ENCODE measurements around the gene SPATA45.

Gene SPATA45

DNA sequence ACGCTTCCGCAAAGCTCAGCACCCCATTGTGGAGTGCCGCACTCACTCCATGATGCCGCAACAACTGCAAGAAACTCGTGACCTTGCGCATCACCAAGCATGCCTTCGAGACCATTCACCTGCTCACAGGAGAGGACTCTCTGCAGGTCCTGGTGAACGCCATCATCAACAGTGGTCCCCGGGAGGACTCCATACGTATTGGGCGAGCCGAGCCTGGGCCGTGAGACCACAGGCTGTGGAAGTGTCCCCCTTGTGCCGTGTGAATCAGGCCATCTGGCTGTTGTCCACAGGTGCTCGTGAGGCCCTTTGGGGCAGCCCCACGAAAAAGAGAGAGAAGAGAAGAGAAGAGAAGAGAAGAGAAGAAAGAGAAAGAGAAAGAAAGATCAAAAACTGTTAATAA is 23.2 kb downstream of the SPATA45 start:
- H3K4me1 Mint-ChIP-seq: no peaks in the 10 kb centered on the region
- no peak overlapping the region for H3K4me3 Mint-ChIP-seq
- peaks cover 8% of the 10 kb centered on the region for H3K27me3 Mint-ChIP-seq (ENCODE audit: low read depth)
- H3K27ac Mint-ChIP-seq: no peak overlapping the region
- no peak for TF ChIP-seq CTCF (IDR thresholded peaks at IDR 0.05; ENCODE audit: unreplicated experiment in 3 of 3)
- H3K9me3 Mint-ChIP-seq: peaks cover 15% of the 10 kb centered on the region
- no peaks in the 10 kb centered on the region for H3K36me3 Mint-ChIP-seq (ENCODE audit: low read depth)

GRCh38 chr1:212822956-212823355 is 24.5 kb downstream of the SPATA45 start:
- TF ChIP-seq CTCF (IDR thresholded peaks at IDR 0.05; ENCODE audit: unreplicated experiment in 3 of 3): no peak
- H3K36me3 Mint-ChIP-seq (ENCODE audit: low read depth): no peaks in the 10 kb centered on the region
- no peak overlapping the region for H3K27ac Mint-ChIP-seq
- no peak overlapping the region for H3K4me3 Mint-ChIP-seq
- peaks cover 7% of the 10 kb centered on the region for H3K27me3 Mint-ChIP-seq (ENCODE audit: low read depth)
- H3K4me1 Mint-ChIP-seq: no peaks in the 10 kb centered on the region
- H3K9me3 Mint-ChIP-seq: peaks cover 15% of the 10 kb centered on the region

- Mint-ChIP-seq H3K4me3 (no peak overlapping the region), H3K4me1 (no peaks in the 10 kb centered on the region), H3K27ac (no peak overlapping the region), H3K27me3 (ENCODE audit: low read depth) (peaks cover under 1% of the 10 kb centered on the region), H3K9me3 (peaks cover 8% of the 10 kb centered on the region), H3K36me3 (ENCODE audit: low read depth) (no peaks in the 10 kb centered on the region)
- TF ChIP-seq CTCF (IDR thresholded peaks at IDR 0.05; ENCODE audit: unreplicated experiment in 3 of 3): no peak
These were observed 26.5 kb downstream of the SPATA45 start for GRCh38 chr1:212820969-212821368.

DNA sequence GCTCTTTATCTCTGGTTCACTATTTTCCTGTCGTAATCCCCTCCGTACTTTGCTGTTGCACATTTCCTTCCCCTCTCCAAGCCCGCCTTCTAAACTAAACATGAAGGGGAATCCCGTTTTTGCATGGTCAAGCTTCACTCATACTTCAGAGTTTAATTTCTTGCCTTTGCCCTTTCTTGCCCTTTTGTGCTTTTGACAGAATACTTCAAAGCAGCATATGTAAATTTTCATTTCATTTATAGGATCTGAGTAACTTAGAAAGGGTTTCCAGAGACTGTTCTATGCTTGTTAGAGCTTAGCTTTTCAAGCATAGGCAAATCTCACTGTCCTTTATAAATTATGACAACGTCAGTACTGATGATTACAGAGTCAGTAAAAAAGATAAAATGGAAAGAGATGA is 27.7 kb downstream of the SPATA45 start:
- H3K4me1 Mint-ChIP-seq: no peaks in the 10 kb centered on the region
- H3K9me3 Mint-ChIP-seq: peaks cover 2% of the 10 kb centered on the region
- TF ChIP-seq CTCF (IDR thresholded peaks at IDR 0.05; ENCODE audit: unreplicated experiment in 3 of 3): no peak
- H3K36me3 Mint-ChIP-seq (ENCODE audit: low read depth): peaks cover 6% of the 10 kb centered on the region
- H3K4me3 Mint-ChIP-seq: no peak overlapping the region
- H3K27me3 Mint-ChIP-seq (ENCODE audit: low read depth): no peaks in the 10 kb centered on the region
- H3K27ac Mint-ChIP-seq: no peak overlapping the region

GRCh38 chr1:212816567-212817278 is 30.7 kb downstream of the SPATA45 start:
- H3K27me3 Mint-ChIP-seq (ENCODE audit: low read depth): no peaks in the 10 kb centered on the region
- H3K4me3 Mint-ChIP-seq: no peak overlapping the region
- H3K9me3 Mint-ChIP-seq: no peaks in the 10 kb centered on the region
- H3K27ac Mint-ChIP-seq: no peak overlapping the region
- H3K4me1 Mint-ChIP-seq: no peaks in the 10 kb centered on the region
- H3K36me3 Mint-ChIP-seq (ENCODE audit: low read depth): peaks cover 6% of the 10 kb centered on the region
- no peak for TF ChIP-seq CTCF (IDR thresholded peaks at IDR 0.05; ENCODE audit: unreplicated experiment in 3 of 3)

All from nephron (organoid).